HG03095 (cell line): Measurements from ENCODE around the gene EEIG2.
"Not testable (repeated sequence)": the region's sequence is repeated elsewhere in the genome, so short reads cannot be mapped to it uniquely, and the experiment has no call there.

Experiments used
- ATAC-seq: cut with Tn5 transposase; IDR thresholded peaks from one replicate; pipeline ENCODE4 v1.9.1; 2021; ENCODE audit warnings: moderate library complexity; ENCODE audit not compliant: unreplicated experiment

The EEIG2 gene

DNA sequence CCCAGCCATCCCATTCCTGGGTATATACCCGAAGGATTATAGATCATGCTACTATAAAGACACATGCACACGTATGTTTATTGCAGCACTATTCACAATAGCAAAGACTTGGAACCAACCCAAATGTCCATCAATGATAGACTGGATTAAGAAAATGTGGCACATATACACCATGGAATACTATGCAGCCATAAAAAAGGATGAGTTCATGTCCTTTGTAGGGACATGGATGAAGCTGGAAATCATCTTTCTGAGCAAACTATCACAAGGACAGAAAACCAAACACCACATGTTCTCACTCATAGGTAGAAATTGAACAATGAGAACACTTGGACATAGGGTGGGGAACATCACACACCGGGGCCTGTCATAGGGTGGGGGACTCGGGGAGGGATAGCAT, 12.4 kb upstream of the EEIG2 start:
- ATAC-seq: not testable (repeated sequence)

- ATAC-seq: peak; percentile 95
Observed at GRCh38 chr1:108551137-108551862, 8.6 kb upstream of the EEIG2 start.

DNA sequence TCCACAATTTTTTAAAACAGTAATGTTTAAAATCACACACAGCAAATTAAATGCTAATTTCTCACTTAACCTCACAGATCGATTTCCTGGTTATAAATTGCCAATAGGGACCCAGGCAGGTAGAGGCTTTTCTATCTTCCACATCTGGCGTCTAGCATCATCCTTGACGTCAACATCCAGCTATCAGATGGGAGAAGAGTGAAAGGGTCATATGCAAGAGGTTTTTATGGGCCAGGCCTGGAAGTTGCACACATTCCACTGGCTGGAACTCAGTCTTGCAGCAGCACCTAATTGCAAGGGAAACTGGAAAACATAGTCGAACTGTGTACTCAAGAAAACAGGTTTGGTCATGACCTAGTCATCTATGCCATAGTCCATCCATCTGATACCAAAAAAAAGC, 6.0 kb upstream of the EEIG2 start:
- no peak for ATAC-seq

DNA sequence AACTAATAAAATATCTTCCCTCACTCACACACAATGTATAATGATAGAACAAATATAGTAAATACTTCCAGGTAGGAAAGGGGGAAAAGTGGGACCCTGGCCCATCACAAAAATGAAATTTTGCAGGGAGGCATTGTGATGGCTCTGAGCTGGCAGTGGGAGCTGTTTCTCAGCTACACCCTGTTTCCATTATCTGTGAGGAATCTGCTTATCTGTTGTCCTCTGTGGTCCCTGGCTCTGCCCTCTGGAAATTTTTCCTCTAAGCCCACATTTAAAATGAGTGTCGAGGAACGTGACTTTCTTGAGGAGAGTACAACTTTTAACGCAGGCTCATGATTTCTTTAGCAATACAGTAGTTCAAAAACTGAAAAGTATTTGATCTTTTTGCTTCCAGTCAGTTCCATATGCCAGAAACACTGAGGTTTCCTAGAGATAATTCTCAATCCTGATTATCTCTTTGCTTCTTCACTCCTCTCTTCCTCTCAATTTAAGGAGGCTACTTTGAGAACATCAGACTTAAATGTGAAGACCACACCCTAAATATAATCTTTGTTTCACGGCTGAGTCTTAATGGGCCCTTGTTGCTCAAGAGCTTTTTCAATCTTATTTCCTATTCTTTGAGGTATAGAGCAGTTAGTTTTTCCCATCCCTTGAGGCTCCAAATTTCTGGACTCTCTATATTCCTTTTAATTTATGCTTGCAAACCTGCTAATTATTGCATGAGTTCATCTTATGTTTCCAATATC, 5.0 kb upstream of the EEIG2 start:
- ATAC-seq: no peak

GRCh38 chr1:108556066-108556465, 3.8 kb upstream of the EEIG2 start:
- no peak for ATAC-seq

DNA sequence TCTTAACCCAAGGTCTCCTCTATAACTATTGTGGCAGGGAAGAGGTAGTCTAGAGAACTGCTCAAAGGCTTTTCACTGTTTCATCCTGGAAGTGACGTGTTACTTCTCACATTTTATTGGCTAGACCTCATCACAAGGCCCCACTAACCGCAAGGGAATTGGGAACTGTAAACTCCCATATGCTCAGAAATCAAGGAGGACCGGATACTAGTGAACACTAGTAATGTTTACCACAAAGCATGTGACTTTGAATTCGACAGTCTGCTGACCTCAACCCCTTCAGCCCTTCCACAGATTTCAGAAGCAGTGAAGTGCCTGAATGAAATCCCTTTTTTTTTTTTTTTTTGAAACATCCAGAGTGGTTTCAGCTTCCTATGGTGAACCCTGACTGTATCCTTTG, 3.4 kb upstream of the EEIG2 start:
- ATAC-seq: no peak

- peak; percentile 28 for ATAC-seq
Observed at GRCh38 chr1:108557296-108557695, 2.6 kb upstream of the EEIG2 start.

GRCh38 chr1:108560189-108560873, 431 bp downstream of the EEIG2 start:
- ATAC-seq: peak; percentile 27

DNA sequence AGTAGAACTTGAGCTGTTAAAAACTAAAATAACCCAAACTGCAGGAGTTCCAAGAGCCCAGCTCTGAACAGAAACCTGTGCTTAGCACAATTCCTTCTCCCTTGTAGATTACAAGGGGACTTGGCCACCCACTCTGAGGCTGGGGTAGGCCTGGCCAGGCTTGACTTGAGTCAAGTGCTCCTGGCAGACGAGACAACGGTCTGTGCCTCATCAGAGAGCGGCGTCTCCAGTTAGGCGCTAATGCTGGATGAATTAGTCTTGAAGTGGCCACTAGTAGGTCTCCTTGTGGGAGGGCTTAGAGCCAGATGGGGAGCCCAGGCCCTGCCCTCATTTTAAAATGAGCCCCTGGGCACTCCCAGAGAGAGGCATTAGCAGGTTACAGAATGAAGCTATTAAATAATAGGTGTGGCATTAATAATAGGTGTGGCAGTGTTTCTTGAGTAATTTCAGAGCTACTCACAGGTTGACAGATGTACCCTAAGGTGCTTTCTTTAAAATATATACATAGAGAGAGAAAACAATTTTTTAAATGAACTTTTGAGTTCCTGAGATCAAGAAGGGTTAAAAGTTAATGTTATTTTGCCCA, 1.1 kb downstream of the EEIG2 start:
- peak; percentile 32 for ATAC-seq

DNA sequence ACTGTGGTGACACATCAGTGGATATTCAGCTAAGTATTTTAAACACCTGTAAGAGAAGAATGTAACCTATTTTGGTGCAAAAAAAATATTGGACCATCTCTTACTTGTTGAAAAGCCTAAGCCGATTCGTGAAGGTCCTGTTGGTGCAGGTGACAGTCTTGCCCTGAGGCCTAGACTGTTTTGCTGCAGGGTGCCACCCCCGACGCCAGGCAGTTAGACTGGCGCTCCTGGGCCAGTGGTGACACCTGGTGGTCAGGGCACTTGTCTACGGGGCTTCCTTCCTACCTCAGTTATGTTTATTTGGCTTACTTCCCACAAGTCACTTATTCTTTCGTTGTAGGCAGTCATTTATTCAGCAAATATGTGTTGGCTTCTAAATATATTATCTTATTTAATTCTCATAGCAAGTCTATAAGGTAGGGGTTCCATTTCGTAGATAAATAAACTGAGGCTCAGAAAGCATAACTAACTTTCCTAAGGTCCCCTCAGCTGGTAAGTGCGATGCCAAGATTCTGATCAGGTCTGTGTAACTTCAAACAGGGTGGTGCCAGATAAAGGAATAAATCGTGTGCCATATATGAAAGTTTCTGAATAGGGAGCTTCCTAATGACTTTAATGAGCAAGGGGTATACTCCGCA, 1.9 kb downstream of the EEIG2 start:
- peak; percentile 49 for ATAC-seq

GRCh38 chr1:108563808-108564207, 3.9 kb downstream of the EEIG2 start:
- no peak for ATAC-seq

GRCh38 chr1:108565081-108565480, 5.2 kb downstream of the EEIG2 start:
- no peak for ATAC-seq

- no peak for ATAC-seq
Observed at GRCh38 chr1:108565512-108565911, 5.6 kb downstream of the EEIG2 start.

- no peak for ATAC-seq
Observed at GRCh38 chr1:108568589-108568988, 8.7 kb downstream of the EEIG2 start.

GRCh38 chr1:108569097-108569728, 9.3 kb downstream of the EEIG2 start:
- ATAC-seq: no peak

DNA sequence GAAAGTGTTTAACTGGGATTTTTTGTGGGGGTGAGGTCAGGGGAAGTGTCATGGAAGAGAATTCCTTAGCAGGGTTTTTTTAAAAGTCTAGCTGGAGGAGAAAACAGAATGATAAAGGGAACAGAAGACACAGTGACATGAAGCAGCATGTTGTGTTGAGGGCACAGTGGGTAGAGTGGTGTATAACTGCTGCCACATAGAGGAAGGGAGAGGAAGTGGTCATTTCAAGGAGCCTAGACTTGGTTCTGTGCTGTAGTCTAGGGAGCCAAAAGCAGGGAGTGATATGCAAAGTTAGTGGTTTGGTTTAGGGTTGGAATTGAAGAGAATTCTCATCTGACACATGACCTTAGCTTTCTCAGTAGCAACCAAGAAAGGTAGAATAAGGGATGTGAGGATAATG, 10.2 kb downstream of the EEIG2 start:
- ATAC-seq: peak; percentile 95

DNA sequence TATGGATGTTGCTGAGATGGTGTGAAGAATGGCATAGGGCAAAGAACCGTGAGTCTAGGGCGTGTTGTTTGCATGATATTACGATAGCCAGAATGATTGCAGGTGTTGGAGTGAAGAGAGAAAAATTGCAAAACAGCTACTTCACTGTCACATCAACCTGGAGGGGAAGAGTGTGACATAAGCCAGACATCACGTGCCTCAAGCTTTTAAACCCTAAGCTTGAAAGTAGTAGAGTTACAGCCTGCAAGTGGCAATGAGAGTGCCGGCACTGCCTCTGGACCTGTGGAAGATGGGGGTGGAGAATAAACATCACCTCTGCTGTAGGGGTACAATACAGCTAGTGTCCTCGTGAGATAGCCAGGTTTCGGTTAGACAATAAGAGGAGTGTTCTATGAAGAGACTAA, 11.1 kb downstream of the EEIG2 start:
- ATAC-seq: no peak

DNA sequence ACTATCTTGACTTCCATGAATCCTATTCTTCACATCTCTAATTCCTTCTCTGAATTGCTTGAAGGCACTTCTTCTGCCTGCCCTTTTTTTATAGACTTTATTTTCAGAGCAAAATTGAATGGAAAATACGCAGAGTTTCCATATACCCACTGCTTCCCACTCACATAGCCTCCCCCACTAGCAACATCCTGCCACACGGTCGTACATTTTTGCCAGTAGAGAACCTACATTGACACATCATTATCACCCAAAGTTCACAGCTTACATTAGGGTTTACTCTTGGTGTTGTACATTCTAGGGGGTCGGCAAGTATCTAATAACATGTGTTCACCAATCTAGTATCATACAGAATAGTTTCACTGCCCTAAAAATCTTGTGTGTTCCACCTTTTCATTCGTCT, 12.3 kb downstream of the EEIG2 start:
- no peak for ATAC-seq

DNA sequence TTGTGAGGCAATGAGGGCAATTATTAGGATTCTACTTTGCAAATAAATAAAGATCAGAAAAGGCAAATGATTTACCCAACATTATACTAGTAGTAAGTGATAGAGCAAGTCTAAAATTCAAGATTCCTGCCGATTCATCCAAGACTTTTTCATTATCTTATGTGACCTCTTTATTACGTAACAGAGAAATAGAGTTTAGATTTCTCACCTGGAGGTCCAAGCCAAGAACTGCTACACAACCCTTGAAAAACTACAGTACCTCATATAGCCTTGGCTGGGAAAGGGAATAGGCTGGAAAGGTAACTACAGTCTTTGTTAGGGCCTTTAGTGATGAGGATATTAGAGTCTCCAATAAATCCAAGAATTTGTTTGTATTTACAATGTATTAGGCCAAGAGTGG, 13.3 kb downstream of the EEIG2 start:
- no peak for ATAC-seq

DNA sequence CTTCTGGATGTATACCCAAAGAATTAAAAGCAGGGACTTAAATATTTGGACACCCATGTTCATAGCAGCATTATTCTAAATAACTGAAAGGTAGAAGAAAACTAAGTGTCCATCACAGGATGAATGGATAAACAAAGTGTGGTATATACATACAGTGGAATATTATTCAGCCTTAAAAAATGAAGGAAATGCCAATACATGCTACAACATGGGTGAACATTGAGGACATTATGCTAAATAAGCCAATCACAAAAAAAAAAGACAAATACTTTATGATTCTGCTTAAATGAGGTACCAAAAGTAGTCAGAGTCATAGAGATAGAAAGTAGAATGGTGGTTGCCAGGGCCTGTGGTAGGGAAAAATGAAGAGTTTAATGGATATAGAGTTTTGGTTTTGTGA, 14.1 kb downstream of the EEIG2 start:
- no peak for ATAC-seq

DNA sequence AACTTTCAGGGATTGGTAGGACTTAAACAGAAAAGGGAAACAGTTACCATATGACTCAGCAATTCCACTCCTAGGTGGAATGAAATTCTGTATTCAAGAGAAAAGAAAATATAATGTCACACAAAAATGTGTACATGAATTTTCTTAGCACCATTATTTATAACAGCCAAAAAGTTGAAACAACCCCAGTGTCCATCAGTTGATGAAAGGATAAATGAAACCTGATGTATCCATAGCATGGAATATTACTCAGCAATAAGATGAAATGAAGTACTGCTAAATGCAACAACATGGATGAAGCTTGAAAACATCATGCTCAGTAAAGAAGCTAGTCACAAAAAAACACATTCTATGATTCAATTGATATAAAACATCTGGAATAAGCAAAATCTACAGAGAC, 15.5 kb downstream of the EEIG2 start:
- no peak for ATAC-seq
